B cell (primary cell): ENCODE measurements around the gene FSCN2. TPM values are rescaled to one million over a fixed set of nuclear protein-coding genes. Genes with fewer than 3 reads are reported as not detected.

ENCODE experiments used
- ATAC-seq: fragments of 200-7000 bp; cut with Tn5 transposase; one replicate; pipeline ENCODE4 v1.10.0; 2021; ENCODE audit warnings: low read depth, mild to moderate bottlenecking, moderate number of reproducible peaks, moderate library complexity
- CTCF ChIA-PET: fragments of 350-600 bp; sonication (Branson Sonifier 250); formaldehyde crosslinking; loops from one replicate; lab custom pipeline; 2021; ENCODE audit warnings: antibody characterized with exemption, inconsistent platforms; lab: Charles Lee
- POLR2A ChIA-PET: fragments of 350-600 bp; sonication (Branson Sonifier 250); formaldehyde crosslinking; loops from one replicate; lab custom pipeline; 2021; ENCODE audit warnings: antibody characterized with exemption; lab: Charles Lee
- DNase-seq: peaks from one replicate; pipeline ENCODE4 v3.0.0; 2013
- H2AFZ ChIP-seq: 2 replicates; pipeline ENCODE4 v1.6.1; 2012; ENCODE audit warnings: mild to moderate bottlenecking, low read depth, low read length; ENCODE audit not compliant: insufficient read depth, poor library complexity, severe bottlenecking
- H3K27ac ChIP-seq, 2 donors: 1 replicate in 1 of 2; 2 replicates in 1 of 2; pipeline ENCODE4 v1.5.1; 2012 to 2013; ENCODE audit warnings: low read length in 2 of 2, mild to moderate bottlenecking in 2 of 2, moderate library complexity in 1 of 2
- H3K27me3 ChIP-seq, 4 experiments: fragments of 200-600 bp in 1 of 4; sonication (generic) in 1 of 4; replicated peaks in 1 of 4; 1 replicate in 2 of 4; 2 replicates in 2 of 4; pipeline versions ENCODE4 v1.6.1 to v1.7.0; 2013 to 2016; ENCODE audit warnings: low read length in 3 of 4, mild to moderate bottlenecking in 2 of 4, mixed read lengths in 1 of 4, moderate library complexity in 1 of 4; ENCODE audit not compliant: insufficient read depth in 4 of 4, control insufficient read depth in 3 of 4; ENCODE audit errors: control extremely low read depth in 1 of 4
- H3K36me3 ChIP-seq, 2 experiments: replicated peaks in 1 of 2; 1 replicate in 1 of 2; 2 replicates in 1 of 2; pipeline versions ENCODE4 v1.6.1 to v1.7.1; 2013; ENCODE audit warnings: low read length in 1 of 2; ENCODE audit not compliant: insufficient read depth in 2 of 2, control insufficient read depth in 1 of 2; ENCODE audit errors: control extremely low read depth in 1 of 2, extremely low read depth in 1 of 2
- H3K4me1 ChIP-seq, 2 donors: fragments of 200-600 bp in 1 of 2; sonication (generic) in 1 of 2; 1 replicate in 1 of 2; 2 replicates in 1 of 2; pipeline versions ENCODE4 v1.5.1 to v1.6.1; 2013 to 2017; ENCODE audit warnings: low read length in 2 of 2; ENCODE audit not compliant: control insufficient read depth in 2 of 2, insufficient read depth in 2 of 2
- H3K4me2 ChIP-seq: replicated peaks from 2 replicates; pipeline ENCODE3; 2012; ENCODE audit warnings: mild to moderate bottlenecking, low read depth, low read length; ENCODE audit not compliant: poor library complexity, severe bottlenecking
- H3K4me3 ChIP-seq, 5 experiments: fragments of 200-600 bp in 1 of 5; sonication (generic) in 1 of 5; 1 replicate in 3 of 5; 2 replicates in 2 of 5; pipeline versions ENCODE4 v1.5.1 to v1.7.0; 2011 to 2016; ENCODE audit warnings: low read length in 4 of 5, mild to moderate bottlenecking in 4 of 5, low read depth in 2 of 5, control low read depth in 1 of 5, moderate library complexity in 1 of 5; ENCODE audit not compliant: insufficient read depth in 1 of 5; ENCODE audit errors: control extremely low read depth in 1 of 5, extremely low read depth in 1 of 5
- H3K79me2 ChIP-seq: fragments of 200-600 bp; sonication (generic); one replicate; pipeline ENCODE4 v1.6.0; 2016; ENCODE audit warnings: low read length; ENCODE audit not compliant: control insufficient read depth, insufficient read depth
- H3K9ac ChIP-seq: fragments of 200-600 bp; sonication (generic); 2 replicates; pipeline ENCODE4 v1.6.1; 2017; ENCODE audit warnings: mild to moderate bottlenecking, low read length, moderate library complexity
- H3K9me3 ChIP-seq, 3 donors: one replicate each; pipeline versions ENCODE4 v1.6.1 to v1.7.1; 2013; ENCODE audit warnings: low read length in 2 of 3; ENCODE audit not compliant: control insufficient read depth in 2 of 3, insufficient read depth in 1 of 3; ENCODE audit errors: control extremely low read depth in 1 of 3
- H4K20me1 ChIP-seq: 2 replicates; pipeline ENCODE4 v1.6.0; 2012; ENCODE audit warnings: mild to moderate bottlenecking, low read length; ENCODE audit not compliant: insufficient read depth, control insufficient read depth, poor library complexity, severe bottlenecking
- H3K27ac Mint-ChIP-seq: one replicate; pipeline ENCODE4 v1.8.0; 2021; ENCODE audit warnings: mixed read lengths
- H3K27me3 Mint-ChIP-seq: one replicate; pipeline ENCODE4 v1.8.0; 2021; ENCODE audit warnings: mixed read lengths
- H3K4me1 Mint-ChIP-seq: one replicate; pipeline ENCODE4 v1.8.0; 2021; ENCODE audit warnings: mixed read lengths
- H3K4me3 Mint-ChIP-seq: one replicate; pipeline ENCODE4 v1.8.0; 2021; ENCODE audit warnings: mixed read lengths
- H3K9me3 Mint-ChIP-seq: one replicate; pipeline ENCODE4 v1.8.0; 2022; ENCODE audit warnings: mixed read lengths; ENCODE audit not compliant: insufficient read depth
- EZH2 ChIP-seq: IDR thresholded peaks from 2 replicates; pipeline ENCODE4 v1.6.1; 2012; ENCODE audit warnings: borderline replicate concordance, low read depth, mild to moderate bottlenecking, moderate library complexity, low read length; ENCODE audit not compliant: insufficient read depth, poor library complexity, severe bottlenecking
- WGBS: methylation state at CpG from one replicate; pipeline ENCODE4 v1.1.5; 2013; ENCODE audit warnings: missing lambda C conversion rate; ENCODE audit not compliant: insufficient coverage; 5-methylcytosine and 5-hydroxymethylcytosine counted together
- intact Hi-C: fragments of 100-400 bp; cut with micrococcal nuclease; formaldehyde crosslinking; loops from one replicate; pipeline ENCODE4 v1.10.0; 2022
- polyA plus RNA-seq: library from polyadenylated mRNA; depleted of rRNA; stranded (reverse); fragments of >200 nt; gene quantifications from 2 replicates; pipeline ENCODE4 v1.2.3, GENCODE V29; 2012
- total RNA-seq, 2 donors: library from RNA; stranded (reverse); fragments of 120-200 nt in 1 of 2; gene quantifications; 1 replicate in 1 of 2; 2 replicates in 1 of 2; pipeline versions ENCODE4 v1.2.3 to v1.2.4, GENCODE V29; 2013 to 2022
- TF ChIP-seq, protein P1 (sequence below): fragments of 200-600 bp; IDR thresholded peaks from one replicate; pipeline ENCODE4 v1.8.0; 2022; ENCODE audit warnings: antibody characterized with exemption, mild to moderate bottlenecking

Gene FSCN2
- total and polyA plus RNA-seq, 2 donors (not counting 1 experiment from before 2014, with no cell fraction given) = 6.3 to 12.0 TPM

DNA sequence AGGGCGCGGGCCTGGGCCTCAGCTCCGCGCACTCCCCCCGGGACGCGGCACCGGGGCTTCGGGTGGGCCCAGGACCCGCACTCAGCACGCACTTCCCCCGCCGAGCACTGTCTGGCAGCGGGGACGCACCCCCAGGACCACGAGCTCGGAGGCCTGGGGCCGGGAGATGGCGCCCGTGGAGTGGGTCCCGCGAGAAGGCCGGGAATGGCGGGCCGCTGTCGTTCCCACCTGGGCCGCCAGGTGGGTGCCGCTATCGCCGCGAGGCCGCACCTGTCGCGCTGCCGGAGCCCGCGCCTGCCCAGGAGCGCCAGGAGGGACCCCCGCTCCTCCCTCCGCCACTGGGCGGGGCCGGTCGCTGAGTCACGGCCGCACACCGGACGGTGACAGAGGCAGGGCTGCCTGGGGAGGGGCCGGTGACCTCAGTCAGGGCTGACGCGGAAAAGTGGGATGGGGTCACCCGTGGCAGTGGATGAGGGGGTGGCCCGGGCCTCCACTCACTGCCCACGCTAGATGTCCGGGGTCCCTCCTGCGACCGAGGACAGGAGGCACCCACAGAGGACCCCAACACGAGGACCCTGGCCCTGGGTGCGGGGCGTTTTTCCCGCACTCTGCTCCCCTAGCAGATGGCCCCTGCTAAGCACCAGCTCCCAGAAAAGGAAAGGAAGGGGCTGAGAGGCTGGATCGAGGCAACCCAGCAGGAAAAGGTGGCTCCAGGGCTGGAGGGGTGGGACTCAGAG is 8.7 kb upstream of the FSCN2 start:
- H3K4me1 ChIP-seq = peaks cover 37 to 55% of the 10 kb centered on the region in 2 donors

More for the DNA sequence above, 8.7 kb upstream of the FSCN2 start:
- H3K4me2 ChIP-seq = peak overlapping the region; percentile 99
- peak overlapping the region; percentile 97 to 98 for H3K27ac ChIP-seq
- peak overlapping the region; percentile 87 for H2AFZ ChIP-seq
- peaks cover 0 to 6% of the 10 kb centered on the region in 2 experiments for H3K36me3 ChIP-seq
- peak overlapping the region; percentile 86 for H3K27ac Mint-ChIP-seq
- H3K4me1 Mint-ChIP-seq = peaks cover 42% of the 10 kb centered on the region
- H3K79me2 ChIP-seq = peaks cover 66% of the 10 kb centered on the region
- DNase-seq (peak; percentile 88), ATAC-seq (peak; percentile 14)
- intact Hi-C loops = loop anchor here (1.0 to 10.0 kb wide), 5 partner anchors 82 to 1257 kb away; partner anchors contain the start of genes P4HB, RNF213 and SLC38A10
- CTCF ChIA-PET = interaction anchor here (0.5 to 7.3 kb wide), 15 partner anchors 10 to 1775 kb away, joined by 3 to 75 read pairs (median 6); partner anchors contain the start of gene FAAP100
- no peaks in the 10 kb centered on the region for H3K27me3 Mint-ChIP-seq
- POLR2A ChIA-PET = interaction anchor here (0.8 to 3.0 kb wide), 5 partner anchors 11 to 81 kb away, joined by 3 to 32 read pairs (median 17); partner anchors contain the start of gene FAAP100
- peaks cover 22% of the 10 kb centered on the region for H4K20me1 ChIP-seq
- peak overlapping the region; percentile 87 for H3K9ac ChIP-seq
- WGBS = 2% methylated on average over 56 of the region's 61 CpGs
- no peaks in the 10 kb centered on the region for H3K9me3 ChIP-seq
- H3K4me3 ChIP-seq = peak overlapping the region in 4 of 5 experiments; percentile 47 to 94 (median 64)
- no peaks in the 10 kb centered on the region for H3K27me3 ChIP-seq
- peak overlapping the region; percentile 98 for H3K4me3 Mint-ChIP-seq
- H3K9me3 Mint-ChIP-seq = no peaks in the 10 kb centered on the region
- TF ChIP-seq, protein P1, sequence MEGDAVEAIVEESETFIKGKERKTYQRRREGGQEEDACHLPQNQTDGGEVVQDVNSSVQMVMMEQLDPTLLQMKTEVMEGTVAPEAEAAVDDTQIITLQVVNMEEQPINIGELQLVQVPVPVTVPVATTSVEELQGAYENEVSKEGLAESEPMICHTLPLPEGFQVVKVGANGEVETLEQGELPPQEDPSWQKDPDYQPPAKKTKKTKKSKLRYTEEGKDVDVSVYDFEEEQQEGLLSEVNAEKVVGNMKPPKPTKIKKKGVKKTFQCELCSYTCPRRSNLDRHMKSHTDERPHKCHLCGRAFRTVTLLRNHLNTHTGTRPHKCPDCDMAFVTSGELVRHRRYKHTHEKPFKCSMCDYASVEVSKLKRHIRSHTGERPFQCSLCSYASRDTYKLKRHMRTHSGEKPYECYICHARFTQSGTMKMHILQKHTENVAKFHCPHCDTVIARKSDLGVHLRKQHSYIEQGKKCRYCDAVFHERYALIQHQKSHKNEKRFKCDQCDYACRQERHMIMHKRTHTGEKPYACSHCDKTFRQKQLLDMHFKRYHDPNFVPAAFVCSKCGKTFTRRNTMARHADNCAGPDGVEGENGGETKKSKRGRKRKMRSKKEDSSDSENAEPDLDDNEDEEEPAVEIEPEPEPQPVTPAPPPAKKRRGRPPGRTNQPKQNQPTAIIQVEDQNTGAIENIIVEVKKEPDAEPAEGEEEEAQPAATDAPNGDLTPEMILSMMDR = peak; percentile 87
- TF ChIP-seq EZH2 = no peak
